Chondrocyte (in vitro differentiated cells): ENCODE results near the gene HEPN1. TPM values are rescaled to one million over a fixed set of nuclear protein-coding genes. Genes with fewer than 3 reads are reported as not detected.

ENCODE experiments used
- DNase-seq: peaks from one replicate; pipeline ENCODE4 v3.0.0; 2021; ENCODE audit warnings: mixed read lengths, low spot score
- H3K27ac Mint-ChIP-seq: one replicate; pipeline ENCODE4 v1.8.0; 2021; ENCODE audit warnings: mild to moderate bottlenecking, moderate library complexity, mixed read lengths; ENCODE audit not compliant: unreplicated experiment
- H3K27me3 Mint-ChIP-seq: 2 replicates; pipeline ENCODE4 v1.8.0; 2021; ENCODE audit warnings: low read depth, mixed read lengths
- H3K36me3 Mint-ChIP-seq: 2 replicates; pipeline ENCODE4 v1.8.0; 2021; ENCODE audit warnings: low read depth, mixed read lengths
- H3K4me1 Mint-ChIP-seq: 2 replicates; pipeline ENCODE4 v1.8.0; 2021; ENCODE audit warnings: low read depth, mild to moderate bottlenecking, mixed read lengths
- H3K4me3 Mint-ChIP-seq: one replicate; pipeline ENCODE4 v1.8.0; 2021; ENCODE audit warnings: mild to moderate bottlenecking, moderate library complexity, mixed read lengths; ENCODE audit not compliant: unreplicated experiment
- H3K9me3 Mint-ChIP-seq: 2 replicates; pipeline ENCODE4 v1.8.0; 2021; ENCODE audit warnings: low read depth, mixed read lengths
- CTCF ChIP-seq: fragments of 200-600 bp; sonication (generic); IDR thresholded peaks from 2 replicates; pipeline ENCODE4 v1.5.0; 2021; ENCODE audit warnings: antibody characterized with exemption, mild to moderate bottlenecking, moderate library complexity
- total RNA-seq: library from RNA; stranded (reverse); gene quantifications from 3 replicates; pipeline ENCODE4 v1.2.1, GENCODE V29; 2021

Gene HEPN1
- total RNA-seq, 1 donor from 2014 or later, result not detected

GRCh38 chr11:124872741-124873140 lies 46.3 kb upstream of the HEPN1 start:
- no peak for TF ChIP-seq CTCF
- H3K27ac Mint-ChIP-seq, result no peak overlapping the region
- no peaks in the 10 kb centered on the region for H3K9me3 Mint-ChIP-seq
- no peak for DNase-seq
- peaks cover 16% of the 10 kb centered on the region for H3K4me1 Mint-ChIP-seq
- H3K4me3 Mint-ChIP-seq, result no peak overlapping the region
- peaks cover 56% of the 10 kb centered on the region for H3K27me3 Mint-ChIP-seq
- H3K36me3 Mint-ChIP-seq, result peaks cover 3% of the 10 kb centered on the region

GRCh38 chr11:124873951-124874350 lies 45.1 kb upstream of the HEPN1 start:
- Mint-ChIP-seq H3K9me3 (no peaks in the 10 kb centered on the region), H3K4me3 (no peak overlapping the region), H3K27me3 (peaks cover 45% of the 10 kb centered on the region)

GRCh38 chr11:124874571-124875255 lies 44.3 kb upstream of the HEPN1 start:
- Mint-ChIP-seq H3K27ac (no peak overlapping the region), H3K4me1 (peaks cover 20% of the 10 kb centered on the region), H3K27me3 (peaks cover 38% of the 10 kb centered on the region), H3K9me3 (no peaks in the 10 kb centered on the region), H3K36me3 (peaks cover 3% of the 10 kb centered on the region), H3K4me3 (no peak overlapping the region)
- DNase-seq, result no peak
- TF ChIP-seq CTCF, result no peak

More at GRCh38 chr11:124873951-124874350, 45.1 kb upstream of the HEPN1 start:
- Mint-ChIP-seq H3K36me3 (peaks cover 3% of the 10 kb centered on the region), H3K4me1 (peaks cover 20% of the 10 kb centered on the region), H3K27ac (no peak overlapping the region)
- DNase-seq, result no peak
- TF ChIP-seq CTCF, result no peak

GRCh38 chr11:124875401-124875800 lies 43.6 kb upstream of the HEPN1 start:
- no peak for TF ChIP-seq CTCF
- DNase-seq, result no peak
- H3K27me3 Mint-ChIP-seq, result peaks cover 32% of the 10 kb centered on the region
- peak overlapping the region; percentile 67 for H3K4me3 Mint-ChIP-seq
- H3K9me3 Mint-ChIP-seq, result no peaks in the 10 kb centered on the region
- no peak overlapping the region for H3K27ac Mint-ChIP-seq
- peaks cover 20% of the 10 kb centered on the region for H3K4me1 Mint-ChIP-seq
- peaks cover 3% of the 10 kb centered on the region for H3K36me3 Mint-ChIP-seq

GRCh38 chr11:124875943-124876817 lies 42.9 kb upstream of the HEPN1 start:
- Mint-ChIP-seq H3K4me3 (peak overlapping the region; percentile 84), H3K27me3 (peaks cover 24% of the 10 kb centered on the region)

More at GRCh38 chr11:124875943-124876817, 42.9 kb upstream of the HEPN1 start:
- TF ChIP-seq CTCF, result peak; percentile 95
- H3K9me3 Mint-ChIP-seq, result no peaks in the 10 kb centered on the region
- peaks cover 20% of the 10 kb centered on the region for H3K4me1 Mint-ChIP-seq
- no peaks in the 10 kb centered on the region for H3K36me3 Mint-ChIP-seq
- H3K27ac Mint-ChIP-seq, result peak overlapping the region; percentile 96
- DNase-seq, result no peak
